ENCODE data around the gene ANXA6. TPM values are rescaled to one million over a fixed set of nuclear protein-coding genes. Genes with fewer than 3 reads are reported as not detected.
A peak's percentile ranks its signal among the peaks of the same experiment; 100 is the strongest.

ANXA6 gene
- total RNA-seq, 1 donor from 2014 or later: 10.8 TPM

DNA sequence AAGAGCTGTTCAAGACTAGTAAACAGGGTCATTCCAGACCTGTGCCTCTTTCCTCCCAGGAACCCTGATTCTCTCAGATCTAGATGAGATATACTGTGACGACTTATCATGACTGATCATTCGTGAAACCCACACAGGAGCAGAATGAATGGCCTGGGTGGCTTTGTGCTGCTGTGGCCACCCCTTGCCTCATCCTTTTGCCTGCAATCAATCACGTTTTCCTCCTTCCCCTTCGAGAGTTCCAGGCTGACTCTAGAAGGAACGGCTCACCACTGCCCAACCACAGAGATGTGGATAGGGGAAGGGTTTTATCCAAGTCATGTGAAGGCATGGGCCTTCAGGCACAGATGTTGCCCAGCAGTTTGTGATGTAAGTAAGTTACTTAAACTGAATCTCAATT lies 5.8 kb downstream of the ANXA6 start:
- ATAC-seq: no peak

DNA sequence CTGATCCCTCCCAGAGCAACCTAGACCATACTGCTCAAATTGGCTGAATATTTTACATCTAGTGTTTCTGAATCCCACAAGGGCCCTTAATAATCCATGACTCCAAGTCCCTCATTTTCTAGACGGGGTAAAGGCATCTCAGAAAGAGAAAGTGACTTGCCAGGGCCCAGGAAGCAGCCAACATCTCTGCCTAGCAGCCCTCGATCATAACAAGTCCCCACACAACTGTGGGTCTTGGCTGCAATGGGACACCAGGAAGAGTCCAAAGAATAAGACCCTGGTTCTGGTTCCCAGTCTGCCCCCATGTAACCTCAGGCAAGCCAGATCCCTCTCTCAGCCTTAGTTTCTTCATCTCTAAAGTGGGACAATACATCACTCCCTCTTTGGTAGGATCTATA lies 6.3 kb downstream of the ANXA6 start:
- ATAC-seq: no peak

DNA sequence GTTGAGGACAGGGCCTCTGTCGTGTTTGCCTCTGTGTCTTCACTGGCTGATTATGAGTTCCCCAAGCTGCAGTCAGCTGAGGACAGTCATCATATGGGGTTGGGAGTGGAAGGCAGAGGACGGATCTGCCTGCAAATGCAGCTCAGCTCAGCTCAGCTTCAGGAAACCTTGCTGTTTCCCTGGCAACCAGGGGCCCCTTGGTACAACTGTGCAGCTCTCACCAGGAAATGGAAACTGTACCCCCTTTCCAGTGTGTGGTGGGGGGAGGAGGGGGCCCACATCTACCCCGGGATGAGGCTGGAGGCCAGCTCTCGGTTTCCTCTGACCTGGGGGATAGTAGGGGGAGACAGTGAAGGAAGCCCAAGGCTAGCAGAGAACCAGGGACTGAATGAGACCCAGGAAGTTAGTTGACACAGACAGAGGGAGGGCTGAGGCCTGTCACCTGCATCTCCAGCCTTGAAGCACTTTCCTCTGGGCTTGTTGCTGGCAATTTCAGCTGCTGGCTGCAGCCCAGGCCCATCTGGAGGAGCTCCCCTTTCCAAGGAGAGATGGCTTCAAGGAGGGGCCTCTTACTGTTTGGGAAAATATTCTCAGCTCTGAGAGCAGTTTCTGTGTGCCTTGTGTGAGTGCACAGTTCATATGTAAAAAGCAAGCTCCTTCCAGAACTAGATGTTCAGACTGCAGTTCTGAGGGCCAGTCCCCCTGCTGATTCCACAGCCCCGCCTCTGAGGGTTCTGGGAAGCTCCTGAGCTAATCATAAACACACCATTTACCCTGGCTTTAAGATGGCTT lies 6.9 kb downstream of the ANXA6 start:
- peak; percentile 29 for ATAC-seq

DNA sequence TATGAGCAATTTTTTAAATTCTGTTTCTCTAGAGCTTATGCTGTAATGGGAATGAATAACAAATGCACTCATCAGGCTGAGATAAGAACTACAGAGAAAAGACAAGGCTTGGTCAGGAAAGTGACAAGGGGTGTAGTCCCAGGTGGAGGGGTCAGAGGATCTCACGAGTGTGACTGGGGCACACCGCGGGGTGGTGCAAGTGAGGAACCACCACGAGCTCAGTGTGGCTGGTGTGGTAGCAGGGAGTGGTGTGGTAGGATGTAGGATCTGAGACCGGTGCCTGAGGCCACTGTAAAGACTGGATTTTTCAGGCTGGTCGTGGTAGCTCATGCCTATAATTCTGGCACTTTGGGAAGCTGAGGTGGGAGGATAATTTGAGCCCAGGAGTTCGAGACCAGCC lies 9.0 kb downstream of the ANXA6 start:
- ATAC-seq: no peak

DNA sequence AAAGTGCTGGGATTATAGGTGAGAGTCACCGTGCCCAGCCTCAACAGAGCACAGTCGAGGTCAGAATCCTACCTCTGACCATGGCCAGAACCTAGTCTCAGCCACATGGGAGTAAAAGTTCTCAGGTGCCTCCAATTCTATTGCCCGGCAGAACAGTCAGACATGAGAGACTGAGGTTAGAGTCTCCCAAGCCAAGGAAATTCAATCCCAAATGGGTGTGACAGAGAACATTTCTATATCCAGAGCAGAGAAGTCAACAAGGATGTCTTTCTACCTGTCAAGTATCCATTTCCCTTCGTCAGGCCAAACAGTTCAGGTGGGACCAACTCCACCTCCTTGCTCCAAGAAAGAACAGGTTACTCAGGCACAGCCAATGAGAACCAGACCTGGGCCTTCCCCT lies 10.5 kb downstream of the ANXA6 start:
- ATAC-seq: no peak

DNA sequence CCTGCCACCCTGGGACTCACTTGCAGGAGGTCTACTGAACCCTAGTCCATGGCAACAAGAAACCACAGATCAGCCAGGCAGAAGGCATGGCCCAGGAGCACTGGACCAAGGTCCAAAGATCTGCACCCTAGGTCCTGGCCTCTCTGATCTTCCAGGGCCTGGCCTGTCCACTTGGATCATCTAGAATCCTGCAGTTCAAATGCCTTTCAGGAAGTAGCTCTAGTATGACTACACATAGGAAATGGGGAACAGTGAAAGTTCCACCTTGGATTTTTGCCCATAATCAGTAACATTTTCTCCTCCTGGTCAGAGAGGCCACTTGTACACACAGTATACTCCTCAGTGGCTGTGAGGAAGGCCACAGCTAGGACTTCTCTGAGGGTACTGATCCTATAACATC lies 11.5 kb downstream of the ANXA6 start:
- no peak for ATAC-seq

DNA sequence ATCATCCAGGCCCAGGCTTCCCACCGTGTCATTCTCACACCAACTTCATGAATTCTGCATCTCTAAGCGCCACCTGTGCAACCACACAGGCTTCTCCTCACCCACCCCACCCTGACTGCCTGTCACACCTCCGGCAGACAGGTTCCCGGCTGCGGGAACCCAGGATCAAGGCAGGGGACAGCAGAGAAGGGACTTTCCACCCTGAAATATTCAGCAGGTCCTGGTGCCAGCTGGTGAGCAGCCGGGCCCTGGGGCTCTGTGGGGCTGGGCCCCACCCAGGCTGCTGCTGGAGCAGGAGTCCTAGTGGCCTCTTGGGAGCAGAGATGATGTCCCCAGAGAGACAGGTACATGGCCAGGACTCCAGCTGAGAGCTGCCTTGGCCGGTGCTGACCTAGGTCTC lies 12.7 kb downstream of the ANXA6 start:
- no peak for ATAC-seq

DNA sequence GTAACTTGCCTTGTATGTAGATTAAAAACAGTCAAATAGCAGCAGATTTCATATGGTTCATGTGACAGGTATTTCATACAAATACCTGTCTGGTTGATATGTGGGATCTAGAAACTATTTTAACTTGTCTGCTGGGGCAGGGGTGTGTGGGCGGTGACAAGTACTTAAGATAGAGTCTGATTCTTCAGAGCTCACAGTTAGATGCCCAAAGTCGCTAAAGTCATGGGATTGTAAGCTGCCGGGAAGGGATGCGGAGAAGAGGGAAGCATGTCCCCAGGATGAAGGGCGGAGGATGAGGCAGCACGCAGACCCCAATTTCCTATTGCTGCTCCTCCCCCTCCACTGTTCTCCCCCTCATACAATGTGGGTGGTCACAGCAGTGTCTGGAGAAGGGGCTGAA lies 13.3 kb downstream of the ANXA6 start:
- no peak for ATAC-seq

DNA sequence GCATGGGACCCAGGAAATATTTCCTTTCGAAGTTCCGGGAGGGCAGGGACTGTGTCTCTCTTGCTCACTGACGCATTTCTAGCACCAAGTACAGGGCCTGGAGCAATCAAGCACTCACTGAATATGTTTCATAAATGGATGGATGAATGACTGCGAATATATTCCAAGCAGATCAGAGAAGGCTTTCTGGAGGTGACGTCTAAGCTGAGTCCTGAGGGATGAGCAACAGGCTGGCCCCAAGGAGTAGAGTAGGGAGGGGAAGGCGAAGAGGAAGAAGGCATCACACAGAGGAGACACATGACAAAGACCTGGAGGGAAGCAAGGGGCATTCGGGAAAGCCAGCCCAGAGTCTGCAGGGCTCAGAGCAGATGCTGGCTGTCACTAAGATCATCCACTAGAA lies 13.9 kb downstream of the ANXA6 start:
- ATAC-seq: no peak

DNA sequence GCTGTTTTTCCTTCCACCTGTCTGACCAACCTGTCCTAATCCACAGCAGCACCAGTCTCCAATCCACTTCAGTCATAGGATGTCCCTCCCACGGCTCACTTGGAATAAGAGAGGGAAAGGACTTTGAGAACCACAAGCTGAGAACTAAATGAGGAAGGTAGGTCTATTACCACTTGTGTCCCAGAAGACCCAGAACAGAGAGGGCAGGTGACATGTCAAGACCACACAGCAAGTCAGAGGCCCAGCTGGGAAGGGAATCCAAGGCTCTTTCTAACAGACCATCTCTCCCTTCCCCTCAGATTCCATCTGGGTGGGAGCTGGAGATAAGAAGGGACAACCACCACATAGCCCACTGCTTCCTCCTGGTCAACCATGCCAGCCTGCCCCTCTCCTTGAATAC lies 14.6 kb downstream of the ANXA6 start:
- no peak for ATAC-seq

DNA sequence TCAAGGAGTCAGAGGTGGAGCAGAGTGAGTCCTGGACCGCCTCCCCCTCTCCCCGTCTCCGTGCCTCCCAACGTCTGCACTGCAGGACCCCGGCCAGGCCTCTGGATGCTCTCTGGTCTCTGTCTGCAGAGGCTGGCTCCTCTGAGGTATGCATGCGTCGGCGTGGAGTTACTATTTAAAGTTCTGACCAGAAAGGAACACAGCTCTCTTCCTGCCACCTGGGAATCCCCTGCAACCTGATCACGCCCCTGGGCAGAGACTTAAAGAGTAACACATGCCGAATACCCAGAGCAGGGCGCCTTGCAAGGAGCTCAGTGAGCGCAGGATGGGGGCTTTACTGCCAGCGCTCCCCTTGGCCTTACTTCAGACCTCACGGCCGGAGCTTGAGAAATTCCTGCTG lies 16.0 kb downstream of the ANXA6 start:
- ATAC-seq: peak; percentile 42

DNA sequence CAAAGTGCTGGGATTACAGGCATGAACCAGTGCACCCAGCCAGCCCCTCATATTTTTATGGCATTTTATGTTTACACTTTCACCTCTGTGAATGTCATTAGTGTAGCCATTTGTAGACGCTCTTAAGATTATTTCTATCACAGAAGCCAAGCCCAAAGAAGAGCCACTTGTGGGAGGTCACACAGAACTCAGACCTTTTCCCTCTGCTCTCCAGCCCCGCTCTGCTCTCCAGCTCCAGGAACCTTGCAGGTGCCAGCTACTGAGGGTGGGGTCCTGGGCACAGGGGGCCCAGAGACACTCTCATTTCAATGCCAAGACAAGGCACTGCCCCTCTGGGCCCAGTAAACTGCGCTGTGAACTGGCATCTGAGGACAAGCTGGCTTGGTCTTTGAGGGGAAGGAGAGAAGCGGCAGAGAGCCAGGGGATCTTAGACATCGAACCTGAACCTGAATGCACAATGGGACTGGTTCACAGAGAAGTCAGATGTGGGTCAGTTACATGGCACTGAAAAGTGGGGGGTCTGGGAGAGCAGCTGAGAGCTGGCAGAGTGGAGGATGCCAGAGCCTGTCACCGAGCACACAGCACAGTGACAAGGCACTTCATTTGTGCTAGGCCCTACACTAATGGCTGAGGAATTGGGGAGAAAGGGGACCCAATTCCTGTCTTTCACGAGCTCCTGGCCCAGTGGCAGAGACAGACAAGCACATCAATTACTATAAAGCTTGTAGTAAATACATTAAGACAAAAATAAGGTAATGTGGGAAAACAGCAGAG lies 16.7 kb downstream of the ANXA6 start:
- no peak for ATAC-seq

DNA sequence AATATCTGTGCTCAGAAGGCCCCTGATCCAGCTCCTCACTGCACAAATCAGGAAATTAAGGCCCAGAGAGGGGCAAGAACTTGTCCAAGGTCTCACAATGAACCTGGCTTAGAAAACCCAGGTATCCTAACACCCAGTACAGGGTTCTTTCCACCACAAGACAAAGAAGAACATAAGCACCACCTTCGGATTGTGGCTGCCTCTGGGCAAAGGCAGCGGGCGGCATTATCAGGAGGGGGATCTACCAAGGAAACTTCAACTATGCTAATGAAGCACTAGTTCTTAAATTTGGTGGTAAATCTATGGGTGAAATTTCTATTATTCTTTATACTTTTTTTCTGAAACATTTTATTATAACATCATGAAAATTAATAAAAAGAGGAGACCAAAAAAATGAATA lies 17.9 kb downstream of the ANXA6 start:
- ATAC-seq: no peak

DNA sequence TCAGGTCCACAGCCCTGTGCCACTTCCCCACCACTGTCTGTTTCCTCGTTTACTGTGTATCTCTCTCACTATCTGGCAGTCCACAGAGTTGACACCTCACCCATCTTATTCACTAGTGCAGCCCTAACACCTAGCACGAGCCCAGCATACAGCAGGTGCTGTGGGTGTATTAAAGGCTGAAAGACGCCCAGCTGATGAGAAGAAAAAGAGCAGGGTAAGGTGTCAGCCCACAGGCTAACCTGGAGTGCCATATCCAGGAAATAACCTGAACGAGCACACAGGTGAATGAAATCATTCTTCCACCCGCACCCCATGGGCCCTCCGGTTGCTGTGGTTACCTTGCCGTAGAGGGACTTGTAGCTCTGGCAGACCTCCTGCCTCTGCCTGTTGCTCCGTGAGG lies 18.6 kb downstream of the ANXA6 start:
- ATAC-seq: no peak

DNA sequence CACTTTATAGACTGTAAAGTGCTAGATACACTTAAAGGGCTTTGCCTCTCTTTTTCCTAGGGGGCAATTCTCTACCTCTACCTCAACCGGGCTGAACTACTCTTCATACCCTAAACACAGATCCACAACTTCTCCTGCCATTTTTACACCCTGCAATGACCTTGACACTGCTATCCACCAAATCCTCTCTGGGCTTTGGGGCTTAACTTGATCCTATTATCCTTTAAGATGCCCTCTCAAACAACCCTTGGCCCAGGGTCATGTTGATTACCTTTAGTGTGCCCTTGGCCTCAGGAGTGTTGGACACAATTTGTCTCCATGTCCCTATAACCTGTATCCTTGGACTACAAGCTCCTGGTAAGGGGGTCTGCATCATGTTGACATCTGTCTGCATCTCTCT lies 19.5 kb downstream of the ANXA6 start:
- ATAC-seq: no peak

DNA sequence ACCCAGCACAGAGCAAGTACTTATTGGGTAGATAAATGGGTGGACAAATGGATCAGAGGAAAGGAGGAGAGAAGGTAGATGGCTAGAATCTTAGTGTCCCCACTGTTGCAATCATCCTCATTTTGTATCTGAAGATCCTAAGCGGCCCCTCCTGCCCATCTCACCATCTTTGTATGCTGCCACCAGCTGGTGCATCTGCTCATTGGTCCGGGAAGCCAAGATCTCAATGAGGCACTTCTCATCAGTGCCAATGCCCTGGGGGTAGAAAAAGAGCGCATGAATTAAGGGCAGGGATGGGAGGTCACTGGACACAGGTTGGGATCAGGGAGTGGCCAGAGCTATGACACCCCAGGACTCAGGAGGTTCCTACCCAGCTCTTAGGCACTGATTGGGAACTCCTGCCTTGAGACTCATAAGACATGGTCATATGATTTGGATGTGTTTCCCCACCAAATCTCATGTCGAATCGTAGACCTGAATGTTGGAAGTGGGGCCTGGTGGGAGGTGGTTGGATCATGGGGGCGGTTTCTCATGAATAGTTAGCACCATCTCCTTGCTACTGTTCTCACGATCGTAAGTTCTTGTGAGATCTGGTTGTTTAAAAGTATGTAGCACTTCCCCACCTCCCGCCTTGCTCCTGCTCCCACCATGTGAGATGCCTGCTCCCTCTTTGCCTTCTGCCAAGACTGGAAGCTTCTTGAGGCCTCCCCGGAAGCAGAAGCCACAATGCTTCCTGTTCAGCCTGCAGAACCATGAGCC lies 20.3 kb downstream of the ANXA6 start:
- no peak for ATAC-seq

DNA sequence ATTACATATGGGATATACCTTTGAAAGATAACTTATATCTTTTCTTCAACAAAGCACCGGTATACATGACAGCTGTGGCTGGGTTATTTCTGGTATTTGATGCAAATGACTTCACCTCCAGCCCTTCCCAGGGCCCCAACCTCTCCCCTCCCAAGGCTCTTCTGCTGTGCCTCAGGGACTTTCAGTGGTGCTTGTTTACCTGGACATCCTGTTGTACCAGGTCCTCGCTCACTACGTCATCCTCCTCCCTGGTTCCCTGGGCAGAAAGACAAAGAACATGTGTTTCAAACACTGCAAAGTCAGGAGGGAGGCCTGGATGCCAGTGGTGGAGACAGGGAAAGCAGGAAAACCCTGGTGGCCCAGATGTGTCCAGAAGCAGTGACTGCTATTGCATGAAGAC lies 23.4 kb downstream of the ANXA6 start:
- peak; percentile 25 for ATAC-seq

DNA sequence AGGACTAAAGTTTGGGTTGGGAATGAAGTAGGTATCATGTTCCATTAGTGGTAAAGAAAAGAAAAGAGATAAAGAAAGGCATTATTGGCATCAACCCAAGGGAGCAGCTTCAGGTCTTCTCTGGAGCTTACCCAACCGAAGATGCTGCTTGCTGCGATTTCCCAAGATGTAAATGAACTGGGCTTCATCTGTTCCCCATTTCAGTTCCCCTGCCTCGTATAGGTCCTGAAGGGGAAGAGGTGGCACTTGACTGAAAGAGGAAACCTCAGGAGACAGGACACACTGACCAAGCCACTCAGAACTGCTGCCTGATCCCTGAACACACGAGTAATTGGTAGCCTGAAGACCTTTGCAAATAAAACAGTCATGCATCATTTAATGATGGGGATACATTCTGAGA lies 24.6 kb downstream of the ANXA6 start:
- peak; percentile 6 for ATAC-seq

DNA sequence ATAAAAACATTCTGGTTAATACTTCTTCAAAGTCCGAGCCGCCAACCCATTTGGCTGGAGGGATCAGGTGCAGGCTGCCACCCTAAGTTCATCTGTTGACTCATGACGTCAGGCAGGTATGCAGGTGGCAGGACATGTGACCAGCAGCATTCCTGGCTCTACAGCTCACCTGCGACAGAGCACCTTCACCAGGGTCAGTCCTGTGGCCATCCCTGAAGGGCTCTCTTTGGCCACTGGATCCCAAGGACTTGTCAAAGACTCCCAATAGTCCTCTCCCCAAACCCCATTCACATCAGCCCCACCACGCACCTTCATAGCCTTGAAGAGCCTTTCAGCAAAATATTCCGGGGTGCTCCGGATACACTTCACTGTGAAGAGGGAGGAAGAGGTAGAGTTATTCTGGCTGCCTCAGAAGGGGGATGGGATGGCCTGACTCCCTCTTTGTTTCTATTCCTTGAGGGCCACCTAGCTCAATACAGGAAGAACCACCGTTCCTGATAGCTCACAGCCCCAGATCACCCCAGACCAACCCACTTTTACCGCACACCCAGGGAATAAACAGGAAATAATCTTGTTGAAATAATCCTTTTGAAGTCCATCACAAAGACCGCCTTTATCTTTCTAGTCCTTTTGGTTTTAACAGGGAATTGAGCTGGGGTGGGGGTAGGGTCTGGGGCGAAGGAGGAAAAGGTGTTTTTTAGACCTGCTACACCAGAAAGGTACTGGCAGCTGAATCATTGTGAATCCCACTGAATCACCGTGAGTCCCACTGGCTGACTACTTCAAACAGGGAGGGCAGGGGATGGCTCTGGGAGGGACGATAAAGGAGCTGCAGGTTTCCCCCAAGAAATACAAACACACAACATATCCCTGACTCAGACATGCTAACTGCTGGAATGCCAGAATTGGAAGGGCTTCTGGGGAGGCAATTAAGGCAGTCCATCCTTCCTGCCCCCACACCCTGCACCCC lies 26.4 kb downstream of the ANXA6 start:
- peak; percentile 43 for ATAC-seq

DNA sequence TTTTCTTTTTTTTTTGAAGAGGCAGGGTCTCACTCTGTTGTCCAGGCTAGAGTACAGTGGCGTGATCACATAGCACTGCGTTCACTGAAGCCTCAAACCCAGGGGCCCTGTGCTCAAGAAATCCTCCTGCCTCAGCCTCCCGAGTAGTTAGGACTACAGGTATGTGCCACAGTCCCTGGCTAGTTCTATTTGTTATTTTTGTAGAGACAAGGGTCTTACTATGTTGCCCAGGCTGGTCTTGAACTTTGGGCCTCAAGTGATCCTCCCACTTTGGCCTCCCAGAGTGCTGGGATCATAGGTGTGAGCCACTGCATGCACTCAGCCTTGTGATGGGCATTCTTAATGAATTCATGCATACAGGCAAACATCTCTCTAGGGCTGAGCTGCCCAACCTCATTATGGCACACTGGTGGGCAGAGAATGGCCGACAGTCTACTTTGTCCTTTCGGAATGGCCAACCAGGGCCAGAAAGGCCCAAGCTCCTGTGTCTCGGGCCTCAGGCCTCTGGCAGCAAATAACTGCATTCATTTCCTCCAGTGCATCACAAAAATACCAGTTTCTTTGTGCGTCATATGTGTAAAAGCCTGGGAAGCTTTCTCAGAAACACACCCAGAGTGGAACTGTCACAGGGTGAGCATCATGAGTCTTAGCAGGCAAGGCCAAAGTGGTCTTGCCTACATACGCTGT lies 27.2 kb downstream of the ANXA6 start:
- ATAC-seq: no peak

DNA sequence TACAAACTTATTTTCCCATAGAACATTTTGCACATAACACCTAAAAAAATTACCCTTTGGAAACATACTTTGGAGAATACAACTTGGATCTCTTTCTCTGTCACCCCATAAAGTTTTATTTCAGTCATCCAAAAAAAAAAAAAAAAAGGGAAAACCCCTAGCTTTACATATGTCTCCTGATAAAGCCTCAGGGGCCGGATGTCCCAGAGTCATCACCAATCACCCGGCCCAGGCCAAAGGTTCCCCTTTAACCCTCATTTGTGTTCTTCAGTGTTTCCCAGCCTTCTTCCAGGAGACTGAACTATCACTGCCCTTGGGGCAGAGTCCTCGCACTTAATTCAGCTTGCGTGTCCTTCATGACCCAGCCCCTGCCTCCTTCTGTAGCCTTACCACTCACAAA lies 28.8 kb downstream of the ANXA6 start:
- ATAC-seq: no peak

DNA sequence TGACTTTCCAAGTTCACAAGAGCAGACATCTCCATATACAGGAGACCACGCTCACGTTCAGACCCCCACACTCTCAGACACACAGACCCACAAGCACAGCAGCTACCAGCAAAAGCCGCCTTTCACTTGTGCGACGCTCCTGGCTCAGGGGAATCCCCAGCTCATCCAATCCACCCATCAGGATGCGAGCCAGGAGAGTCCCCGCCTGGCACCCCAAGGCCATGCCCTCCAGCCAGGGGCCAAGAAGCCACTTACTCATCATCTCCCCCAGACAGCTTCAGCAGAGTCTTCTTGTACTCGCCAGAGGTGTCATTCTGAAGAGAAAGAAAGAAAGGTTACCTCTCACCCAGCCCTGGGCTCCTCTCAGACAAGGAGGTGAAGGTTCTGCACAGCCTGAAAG lies 29.7 kb downstream of the ANXA6 start:
- no peak for ATAC-seq

All from esophagus mucosa (tissue), 1 donor.